Activated naive CD4-positive, alpha-beta T cell treated with anti-CD3 and anti-CD28 coated beads for 36 hours (primary cell): ENCODE measurements around the gene IZUMO4. TPM values are rescaled to one million over a fixed set of nuclear protein-coding genes. Genes with fewer than 3 reads are reported as not detected.

Experiments
- CTCF ChIA-PET: fragments of 350-600 bp; sonication (Branson Sonifier 250); formaldehyde crosslinking; loops from one replicate; lab custom pipeline; 2021; ENCODE audit warnings: antibody characterized with exemption; lab: Charles Lee
- DNase-seq: peaks from one replicate; pipeline ENCODE4 v3.0.0-alpha.2; 2020
- H3K27ac Mint-ChIP-seq: one replicate; pipeline ENCODE4 v1.8.0; 2021; ENCODE audit warnings: mild to moderate bottlenecking, mixed read lengths
- H3K27me3 Mint-ChIP-seq: one replicate; pipeline ENCODE4 v1.8.0; 2021; ENCODE audit warnings: low read depth, mixed read lengths
- H3K36me3 Mint-ChIP-seq: one replicate; pipeline ENCODE4 v1.8.0; 2021; ENCODE audit warnings: low read depth, mixed read lengths
- H3K4me1 Mint-ChIP-seq: one replicate; pipeline ENCODE4 v1.8.0; 2021; ENCODE audit warnings: low read depth, mixed read lengths
- H3K4me3 Mint-ChIP-seq: one replicate; pipeline ENCODE4 v1.8.0; 2021; ENCODE audit warnings: mild to moderate bottlenecking, moderate library complexity, mixed read lengths
- H3K9me3 Mint-ChIP-seq: one replicate; pipeline ENCODE4 v1.8.0; 2021; ENCODE audit warnings: mixed read lengths
- intact Hi-C: fragments of 100-400 bp; cut with micrococcal nuclease; formaldehyde crosslinking; loops from one replicate; pipeline ENCODE4 v1.15.1; 2023
- total RNA-seq, 2 experiments: library from RNA; stranded (reverse); gene quantifications; one replicate each; pipeline ENCODE4 v1.2.3, GENCODE V29; 2021

Gene IZUMO4
- total RNA-seq, 2 experiments from 2014 or later = 13.1 to 14.2 TPM

GRCh38 chr19:2062389-2062729 is 34.4 kb upstream of the IZUMO4 start:
- Mint-ChIP-seq H3K36me3 (no peaks in the 10 kb centered on the region), H3K4me3 (peak overlapping the region; percentile 87), H3K27me3 (no peaks in the 10 kb centered on the region), H3K27ac (peak overlapping the region; percentile 86), H3K4me1 (peaks cover 31% of the 10 kb centered on the region), H3K9me3 (no peaks in the 10 kb centered on the region)
- CTCF ChIA-PET = interaction anchor here (0.8 to 1.7 kb wide), 2 partner anchors 33 to 43 kb away, joined by 3 to 7 read pairs; no protein-coding TSS in a partner anchor
- DNase-seq = no peak
- intact Hi-C loops = loop anchor here (5.0 kb wide), 2 partner anchors 165 to 180 kb away; no protein-coding TSS in a partner anchor

DNA sequence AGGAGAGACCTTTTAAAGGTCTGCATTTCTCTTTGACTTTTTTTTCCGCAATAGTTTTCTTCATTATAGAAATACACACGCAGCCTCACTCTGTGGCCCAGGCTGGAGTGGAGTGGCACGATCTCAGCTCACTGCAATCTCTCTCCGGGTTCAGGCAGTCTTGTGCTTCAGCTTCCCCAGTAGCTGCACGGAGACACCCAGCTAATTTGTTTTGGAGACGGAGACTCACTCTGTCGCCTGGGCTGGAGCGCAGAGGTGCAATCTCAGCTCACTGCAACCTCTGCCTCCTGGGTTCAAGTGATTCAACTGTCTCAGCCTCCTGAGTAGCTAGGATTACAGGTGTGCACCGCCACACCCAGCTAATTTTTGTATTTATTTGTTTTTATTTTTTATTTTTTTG is 33.9 kb upstream of the IZUMO4 start:
- H3K27ac Mint-ChIP-seq = peak overlapping the region; percentile 34
- no peak for DNase-seq
- intact Hi-C loops = loop anchor here (5.0 kb wide), 2 partner anchors 165 to 180 kb away; no protein-coding TSS in a partner anchor
- CTCF ChIA-PET = interaction anchor here (1.7 kb wide), 1 partner anchor 43 kb away, joined by 7 read pairs; no protein-coding TSS in a partner anchor
- H3K9me3 Mint-ChIP-seq = no peaks in the 10 kb centered on the region
- H3K36me3 Mint-ChIP-seq = no peaks in the 10 kb centered on the region
- H3K27me3 Mint-ChIP-seq = no peaks in the 10 kb centered on the region
- peak overlapping the region; percentile 87 for H3K4me3 Mint-ChIP-seq
- H3K4me1 Mint-ChIP-seq = peaks cover 29% of the 10 kb centered on the region

DNA sequence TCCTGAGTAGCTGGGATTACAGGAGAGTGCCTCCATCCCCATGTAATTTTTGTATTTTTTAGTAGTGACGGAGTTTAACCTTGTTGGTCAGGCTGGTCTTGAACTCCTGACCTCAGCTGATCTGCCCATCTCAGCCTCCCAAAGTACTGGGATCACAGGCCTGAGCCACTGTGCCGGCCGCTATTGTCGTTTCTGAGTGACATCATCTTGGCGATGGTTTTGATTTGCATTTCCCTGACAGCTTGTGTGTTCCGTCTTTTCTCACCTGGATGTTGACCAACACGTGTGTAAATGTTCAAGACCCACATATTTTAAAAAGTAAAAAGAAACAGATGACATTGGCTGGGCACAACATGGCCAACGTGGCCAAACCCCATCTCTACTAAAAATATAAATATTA is 32.9 kb upstream of the IZUMO4 start:
- Mint-ChIP-seq H3K36me3 (no peaks in the 10 kb centered on the region), H3K4me3 (no peak overlapping the region), H3K9me3 (no peaks in the 10 kb centered on the region), H3K27ac (no peak overlapping the region), H3K27me3 (no peaks in the 10 kb centered on the region), H3K4me1 (peaks cover 23% of the 10 kb centered on the region)
- intact Hi-C loops = loop anchor here (5.0 kb wide), 2 partner anchors 167 to 182 kb away; no protein-coding TSS in a partner anchor
- CTCF ChIA-PET = no interaction called here
- no peak for DNase-seq

GRCh38 chr19:2064395-2064787 is 32.3 kb upstream of the IZUMO4 start:
- Mint-ChIP-seq H3K4me1 (peaks cover 19% of the 10 kb centered on the region), H3K4me3 (no peak overlapping the region), H3K27me3 (no peaks in the 10 kb centered on the region), H3K9me3 (no peaks in the 10 kb centered on the region), H3K27ac (no peak overlapping the region), H3K36me3 (no peaks in the 10 kb centered on the region)
- no peak for DNase-seq
- intact Hi-C loops = loop anchor here (5.0 kb wide), 2 partner anchors 167 to 182 kb away; no protein-coding TSS in a partner anchor
- CTCF ChIA-PET = no interaction called here

DNA sequence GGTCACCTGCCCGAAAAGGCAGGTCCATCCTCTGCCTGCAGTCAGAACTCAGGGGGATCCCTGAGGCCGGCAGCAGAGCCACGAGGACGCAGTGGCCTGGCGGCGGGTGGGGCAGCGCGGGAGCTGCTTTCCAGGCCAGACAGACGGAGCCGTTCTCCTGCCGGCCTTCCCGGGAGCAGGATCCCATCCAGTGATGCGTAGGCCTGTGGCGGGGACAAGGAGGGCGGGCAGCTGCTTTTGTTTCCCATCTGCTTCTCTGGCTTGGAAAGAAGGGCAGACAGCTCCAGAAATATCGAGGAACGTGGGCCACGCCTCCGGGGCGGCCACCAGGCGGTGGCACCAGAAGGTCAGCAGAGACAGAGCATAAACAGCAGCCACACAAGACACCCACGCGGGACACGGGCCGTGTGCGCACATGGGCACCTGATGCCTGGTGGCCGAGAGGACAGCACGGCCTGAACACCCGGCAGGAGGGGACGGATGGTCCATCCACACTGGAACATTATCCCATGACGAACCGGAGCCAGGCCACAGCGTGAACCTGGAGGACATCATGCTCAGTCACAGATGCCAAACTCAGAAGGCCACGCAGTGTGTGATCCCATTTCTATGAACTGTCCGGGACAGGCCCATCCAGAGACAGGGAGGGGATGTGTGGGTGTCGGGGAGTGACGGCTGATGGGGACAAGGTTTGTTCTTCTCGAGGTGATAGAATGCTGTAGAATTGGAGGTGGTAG is 31.8 kb upstream of the IZUMO4 start:
- Mint-ChIP-seq H3K4me3 (no peak overlapping the region), H3K9me3 (no peaks in the 10 kb centered on the region), H3K27ac (no peak overlapping the region), H3K27me3 (no peaks in the 10 kb centered on the region), H3K4me1 (peaks cover 20% of the 10 kb centered on the region), H3K36me3 (no peaks in the 10 kb centered on the region)
- no peak for DNase-seq
- CTCF ChIA-PET = no interaction called here
- intact Hi-C loops = loop anchor here (5.0 kb wide), 2 partner anchors 168 to 183 kb away; no protein-coding TSS in a partner anchor

GRCh38 chr19:2070436-2070827 is 26.3 kb upstream of the IZUMO4 start:
- Mint-ChIP-seq H3K27me3 (no peaks in the 10 kb centered on the region), H3K4me3 (no peak overlapping the region), H3K27ac (no peak overlapping the region), H3K9me3 (no peaks in the 10 kb centered on the region), H3K4me1 (peaks cover 7% of the 10 kb centered on the region), H3K36me3 (peaks cover 28% of the 10 kb centered on the region)
- no peak for DNase-seq
- CTCF ChIA-PET = interaction anchor here (0.6 to 2.0 kb wide), 11 partner anchors 10 to 326 kb away, joined by 3 to 9 read pairs (median 5); no protein-coding TSS in a partner anchor
- intact Hi-C loops = no loop called here

GRCh38 chr19:2070986-2071673 is 25.6 kb upstream of the IZUMO4 start:
- no peak overlapping the region for H3K4me3 Mint-ChIP-seq
- CTCF ChIA-PET = interaction anchor here (0.7 to 1.4 kb wide), 4 partner anchors 10 to 125 kb away, joined by 5 to 7 read pairs (median 6); no protein-coding TSS in a partner anchor
- H3K9me3 Mint-ChIP-seq = no peaks in the 10 kb centered on the region
- no peaks in the 10 kb centered on the region for H3K27me3 Mint-ChIP-seq
- intact Hi-C loops = no loop called here
- DNase-seq = no peak
- H3K36me3 Mint-ChIP-seq = peaks cover 32% of the 10 kb centered on the region
- peaks cover 7% of the 10 kb centered on the region for H3K4me1 Mint-ChIP-seq
- peak overlapping the region; percentile 67 for H3K27ac Mint-ChIP-seq

DNA sequence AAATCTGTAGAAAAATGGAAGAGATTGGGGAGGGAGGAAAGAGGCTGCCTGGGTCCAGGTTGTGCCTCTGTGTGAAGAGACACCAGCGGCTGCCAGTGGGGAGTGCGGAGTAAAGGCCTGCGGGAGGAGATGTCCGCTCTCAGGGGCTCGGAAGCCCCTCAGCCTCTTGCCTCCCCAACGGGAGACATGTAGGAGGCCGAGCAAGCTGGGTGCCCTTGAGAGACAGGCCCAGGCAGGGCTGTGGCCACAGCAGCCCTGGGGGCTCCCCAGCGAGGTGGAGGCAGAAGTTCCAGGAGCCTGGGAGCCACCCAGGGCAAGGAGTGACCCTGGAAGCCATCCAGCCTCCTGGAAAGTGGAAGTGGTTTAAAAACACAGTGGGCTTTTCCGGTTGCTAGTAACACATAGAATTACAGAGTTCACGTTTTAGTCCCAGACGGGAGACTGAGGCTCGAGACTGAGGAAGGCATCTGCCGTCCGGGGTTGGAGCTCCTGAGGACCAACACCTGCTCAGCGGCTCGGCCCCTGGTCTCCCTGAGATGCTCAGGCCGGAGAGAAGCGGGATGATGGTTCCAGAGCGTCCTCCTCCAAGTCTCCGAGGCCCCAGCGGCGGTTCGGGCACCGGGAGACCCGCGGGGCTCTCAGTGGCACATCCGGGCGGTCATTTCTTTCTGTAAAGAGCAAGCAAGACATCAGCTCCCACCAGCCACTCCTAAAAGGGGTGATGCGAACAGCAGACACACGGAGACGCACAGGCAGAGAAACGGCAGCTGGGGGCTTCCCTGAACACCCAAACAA is 23.8 kb upstream of the IZUMO4 start:
- Mint-ChIP-seq H3K27me3 (no peaks in the 10 kb centered on the region), H3K9me3 (no peaks in the 10 kb centered on the region), H3K36me3 (peaks cover 42% of the 10 kb centered on the region), H3K4me3 (no peak overlapping the region), H3K4me1 (peaks cover 7% of the 10 kb centered on the region), H3K27ac (peak overlapping the region; percentile 13)
- no peak for DNase-seq
- CTCF ChIA-PET = no interaction called here
- intact Hi-C loops = no loop called here

- H3K27ac Mint-ChIP-seq = no peak overlapping the region
- no peak overlapping the region for H3K4me3 Mint-ChIP-seq
- H3K9me3 Mint-ChIP-seq = no peaks in the 10 kb centered on the region
- H3K27me3 Mint-ChIP-seq = no peaks in the 10 kb centered on the region
- H3K36me3 Mint-ChIP-seq = peaks cover 54% of the 10 kb centered on the region
- intact Hi-C loops = no loop called here
- peaks cover 27% of the 10 kb centered on the region for H3K4me1 Mint-ChIP-seq
- CTCF ChIA-PET = interaction anchor here (0.5 to 0.7 kb wide), 3 partner anchors 27 to 281 kb away, joined by 3 read pairs; no protein-coding TSS in a partner anchor
- no peak for DNase-seq
Measured at GRCh38 chr19:2076526-2076944, 20.2 kb upstream of the IZUMO4 start.

DNA sequence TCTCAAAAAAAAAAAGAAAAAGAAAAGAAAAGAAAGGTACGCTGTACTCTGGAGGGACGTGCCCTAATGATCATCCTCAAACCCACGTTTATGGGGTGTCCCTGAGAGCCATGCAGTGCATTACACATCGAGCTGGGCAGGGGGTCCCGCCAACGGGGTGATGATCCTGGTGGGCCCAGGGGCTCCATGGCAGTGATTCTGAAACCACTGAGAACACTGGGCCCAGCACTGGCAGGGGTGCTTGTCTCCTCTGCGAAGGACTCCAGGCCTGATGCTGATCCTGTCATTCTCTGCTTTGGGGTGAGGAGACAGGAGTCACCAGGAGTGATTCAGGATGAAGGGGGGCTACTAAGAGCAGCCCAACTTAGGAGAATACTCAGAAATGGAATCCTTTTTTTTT is 19.3 kb upstream of the IZUMO4 start:
- CTCF ChIA-PET = interaction anchor here (0.7 kb wide), 1 partner anchor 71 kb away, joined by 3 read pairs; no protein-coding TSS in a partner anchor
- peak overlapping the region; percentile 36 for H3K27ac Mint-ChIP-seq
- intact Hi-C loops = no loop called here

GRCh38 chr19:2077833-2078619 is 18.7 kb upstream of the IZUMO4 start:
- CTCF ChIA-PET = interaction anchor here (0.7 kb wide), 1 partner anchor 72 kb away, joined by 3 read pairs; no protein-coding TSS in a partner anchor
- DNase-seq = no peak
- Mint-ChIP-seq H3K4me3 (no peak overlapping the region), H3K27ac (peak overlapping the region; percentile 36), H3K4me1 (peaks cover 37% of the 10 kb centered on the region), H3K9me3 (no peaks in the 10 kb centered on the region), H3K27me3 (no peaks in the 10 kb centered on the region), H3K36me3 (peaks cover 57% of the 10 kb centered on the region)
- intact Hi-C loops = no loop called here

More for the DNA sequence above, 19.3 kb upstream of the IZUMO4 start:
- Mint-ChIP-seq H3K9me3 (no peaks in the 10 kb centered on the region), H3K27me3 (no peaks in the 10 kb centered on the region), H3K4me1 (peaks cover 32% of the 10 kb centered on the region), H3K4me3 (no peak overlapping the region), H3K36me3 (peaks cover 55% of the 10 kb centered on the region)
- no peak for DNase-seq
